COR-L47 (cell line): ENCODE measurements around the gene LEFTY1.

Experiments
- DNase-seq: peaks from one replicate; lab custom pipeline; 2025; lab: John Stamatoyannopoulos, UW

LEFTY1 gene

GRCh38 chr1:225915538-225915991, 26.6 kb upstream of the LEFTY1 start:
- DNase-seq = no peak

GRCh38 chr1:225914947-225915346, 26.0 kb upstream of the LEFTY1 start:
- no peak for DNase-seq

GRCh38 chr1:225914391-225914790, 25.4 kb upstream of the LEFTY1 start:
- DNase-seq = no peak

GRCh38 chr1:225911191-225912130, 22.5 kb upstream of the LEFTY1 start:
- DNase-seq = no peak

- DNase-seq = no peak
Observed at GRCh38 chr1:225909477-225909876, 20.5 kb upstream of the LEFTY1 start.

GRCh38 chr1:225908773-225909172, 19.8 kb upstream of the LEFTY1 start:
- peak; percentile 82 for DNase-seq

- DNase-seq = no peak
Observed at GRCh38 chr1:225908013-225908640, 19.2 kb upstream of the LEFTY1 start.

GRCh38 chr1:225907341-225907740, 18.4 kb upstream of the LEFTY1 start:
- no peak for DNase-seq

GRCh38 chr1:225906467-225906866, 17.5 kb upstream of the LEFTY1 start:
- DNase-seq = no peak

GRCh38 chr1:225903623-225904022, 14.7 kb upstream of the LEFTY1 start:
- DNase-seq = no peak

- no peak for DNase-seq
Observed at GRCh38 chr1:225899044-225899925, 10.3 kb upstream of the LEFTY1 start.

- peak; percentile 39 for DNase-seq
Observed at GRCh38 chr1:225897595-225898514, 8.9 kb upstream of the LEFTY1 start.

- no peak for DNase-seq
Observed at GRCh38 chr1:225896937-225897549, 8.1 kb upstream of the LEFTY1 start.

GRCh38 chr1:225896494-225896893, 7.5 kb upstream of the LEFTY1 start:
- DNase-seq = no peak

GRCh38 chr1:225892307-225892706, 3.4 kb upstream of the LEFTY1 start:
- DNase-seq = no peak

GRCh38 chr1:225891229-225891972, 2.5 kb upstream of the LEFTY1 start:
- no peak for DNase-seq

- no peak for DNase-seq
Observed at GRCh38 chr1:225890346-225891228, 1.6 kb upstream of the LEFTY1 start.

- no peak for DNase-seq
Observed at GRCh38 chr1:225889743-225890142, 797 bp upstream of the LEFTY1 start.
